Inferior parietal cortex (tissue), 1 donor: ENCODE data around the gene ABLIM2.

Experiments
- DNase-seq: peaks from one replicate; pipeline ENCODE4 v3.0.0-alpha.2; 2016; ENCODE audit errors: extremely low spot score

Gene ABLIM2

GRCh38 chr4:8084712-8085490 lies 73.7 kb downstream of the ABLIM2 start:
- DNase-seq: no peak

GRCh38 chr4:8084031-8084660 lies 74.5 kb downstream of the ABLIM2 start:
- DNase-seq: no peak

GRCh38 chr4:8083086-8083825 lies 75.4 kb downstream of the ABLIM2 start:
- DNase-seq: no peak

- no peak for DNase-seq
These were observed 76.0 kb downstream of the ABLIM2 start for GRCh38 chr4:8082517-8083055.

GRCh38 chr4:8081621-8082516 lies 76.7 kb downstream of the ABLIM2 start:
- DNase-seq: no peak

GRCh38 chr4:8081171-8081570 lies 77.4 kb downstream of the ABLIM2 start:
- DNase-seq: no peak

- no peak for DNase-seq
These were observed 77.9 kb downstream of the ABLIM2 start for GRCh38 chr4:8080754-8081065.

GRCh38 chr4:8079916-8080753 lies 78.5 kb downstream of the ABLIM2 start:
- no peak for DNase-seq

- DNase-seq: peak; percentile 51
These were observed 79.4 kb downstream of the ABLIM2 start for GRCh38 chr4:8079031-8079885.

GRCh38 chr4:8078610-8079015 lies 80.0 kb downstream of the ABLIM2 start:
- no peak for DNase-seq

- no peak for DNase-seq
These were observed 80.5 kb downstream of the ABLIM2 start for GRCh38 chr4:8078109-8078494.

- no peak for DNase-seq
These were observed 81.2 kb downstream of the ABLIM2 start for GRCh38 chr4:8077181-8078108.

GRCh38 chr4:8076023-8076422 lies 82.6 kb downstream of the ABLIM2 start:
- no peak for DNase-seq

- no peak for DNase-seq
These were observed 85.3 kb downstream of the ABLIM2 start for GRCh38 chr4:8073206-8073863.

- no peak for DNase-seq
These were observed 86.2 kb downstream of the ABLIM2 start for GRCh38 chr4:8072235-8072968.

- no peak for DNase-seq
These were observed 86.8 kb downstream of the ABLIM2 start for GRCh38 chr4:8071766-8072165.
